Ovary (tissue), 9 donors: ENCODE data around the gene ME2. TPM values are rescaled to one million over a fixed set of nuclear protein-coding genes. Genes with fewer than 3 reads are reported as not detected.
"Not testable (repeated sequence)": the region's sequence is repeated elsewhere in the genome, so short reads cannot be mapped to it uniquely, and the experiment has no call there.

Experiments used
- DNase-seq, 5 donors: peaks; one replicate each; pipeline ENCODE4 v3.0.0-alpha.2; 2019 to 2020
- H3K27ac ChIP-seq, 2 donors: fragments of 200-600 bp; one replicate each; pipeline versions ENCODE4 v1.5.1 to v1.8.0; 2019 to 2022
- H3K27me3 ChIP-seq: fragments of 200-600 bp; one replicate; pipeline ENCODE4 v1.8.0; 2022
- H3K36me3 ChIP-seq: fragments of 200-600 bp; sonication (generic); one replicate; pipeline ENCODE4 v1.5.1; 2019
- H3K4me1 ChIP-seq: one replicate; pipeline ENCODE4 v1.8.1; 2013; ENCODE audit warnings: mild to moderate bottlenecking, moderate library complexity; ENCODE audit not compliant: insufficient read depth
- H3K4me3 ChIP-seq: fragments of 200-600 bp; sonication (generic); one replicate; pipeline ENCODE4 v1.5.1; 2017
- H3K9me3 ChIP-seq, 2 donors: fragments of 200-600 bp in 1 of 2; sonication (generic) in 1 of 2; one replicate each; pipeline versions ENCODE4 v1.5.1 to v1.8.1; 2013 to 2019; ENCODE audit warnings: mild to moderate bottlenecking in 1 of 2, moderate library complexity in 1 of 2
- EP300 ChIP-seq: sonication (generic); formaldehyde crosslinking; IDR thresholded peaks from one replicate; pipeline ENCODE4 v1.6.1; 2017; ENCODE audit warnings: antibody characterized with exemption
- POLR2A ChIP-seq: fragments of 450-650 bp; IDR thresholded peaks from one replicate; pipeline ENCODE4 v1.6.1; 2017; ENCODE audit warnings: antibody characterized with exemption, mild to moderate bottlenecking, moderate library complexity
- WGBS, 3 donors: extraction: QIAGEN DNeasy Blood & Tissue Kit in 1 of 3; methylation state at CpG; one replicate each; pipeline versions ENCODE4 v1.1.5 to v1.1.7; 2013 to 2017; 5-methylcytosine and 5-hydroxymethylcytosine counted together
- intact Hi-C, 4 donors: fragments of 100-400 bp; cut with DNase I; formaldehyde crosslinking; loops; one replicate each; pipeline versions ENCODE4 v1.11.0 to v1.15.1; 2022 to 2023
- polyA plus RNA-seq, 2 donors: library from polyadenylated mRNA; stranded (reverse); fragments of 200-250 nt in 1 of 2; fragments of 350-450 nt in 1 of 2; fragmentation: Illumina TruSeq in 1 of 2; extraction: RNeasy Lipid Tissue Mini Kit (QIAGEN cat#74804) in 1 of 2; gene quantifications; one replicate each; pipeline ENCODE4 v1.2.3, GENCODE V29; 2013 to 2014
- small RNA-seq: library from RNA; depleted of rRNA; stranded (forward); fragments of <200 nt; gene quantifications from one replicate; pipeline ENCODE3, GENCODE V24; 2016
- total RNA-seq, 7 donors: library from RNA; depleted of rRNA in 2 of 7; stranded (reverse); fragments of >200 nt in 2 of 7; fragmentation: NEBNext Ultra II Directional in 3 of 7; extraction: Animal tissue kit (Norgen Biotek cat#: 25700) in 3 of 7; gene quantifications; one replicate each; pipeline versions ENCODE4 v1.1.0 to v1.2.4, GENCODE V29; 2016 to 2023
- TF ChIP-seq, protein P1 (sequence below), 3 donors: fragments of 450-650 bp in 2 of 3; fragments of 200-600 bp in 1 of 3; IDR thresholded peaks; one replicate each; pipeline versions ENCODE4 v1.5.1 to v1.8.0; 2016 to 2022; ENCODE audit warnings: antibody characterized with exemption in 3 of 3, mild to moderate bottlenecking in 1 of 3
- donor health status: DM: no; HTN: no; CAD: no; lungs with moderate emphysema.
- donor health status: DM: no; HTN: no; CAD: no.
- donor health status: Bipolar disorder and iron deficiency.
- donor health status: DM: yes; HTN: yes; CAD: no.
- donor health status: DM: no; HTN: no; CAD: no.
- donor health status: DM: yes; HTN: yes; CAD: no.

The ME2 gene
- total and polyA plus RNA-seq, 9 donors: 15.6 to 66.2 (median 31.8) TPM

DNA sequence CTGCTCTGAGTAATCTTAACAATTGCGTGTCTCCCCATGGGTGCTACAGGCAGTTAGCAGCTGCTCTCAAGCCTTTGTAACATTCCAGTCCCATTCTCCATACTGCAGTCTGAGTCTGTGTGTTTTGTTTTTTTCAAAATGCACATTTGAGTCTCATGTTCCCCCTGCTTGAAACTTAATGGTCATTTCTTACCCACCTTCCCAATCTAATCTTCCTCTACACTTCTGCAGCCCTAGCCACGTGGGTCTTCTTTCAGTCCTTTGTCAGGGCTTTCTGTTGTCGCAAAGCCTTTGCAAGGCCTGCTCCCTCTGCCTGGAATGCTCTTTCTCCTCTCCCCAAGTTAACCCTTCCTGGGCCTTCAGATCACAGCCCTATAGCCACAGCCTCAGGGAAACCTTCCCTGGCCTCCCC lies 113.4 kb downstream of the ME2 start:
- H3K27ac ChIP-seq: no peak overlapping the region
- H3K36me3 ChIP-seq: no peaks in the 10 kb centered on the region
- no peak overlapping the region for H3K4me3 ChIP-seq
- H3K9me3 ChIP-seq: no peaks in the 10 kb centered on the region
- 41 to 54% (median 43%) methylated on average over 3 of the region's 3 CpGs for WGBS, 3 donors
- intact Hi-C loops: no loop called here
- H3K4me1 ChIP-seq: no peaks in the 10 kb centered on the region
- no peak for DNase-seq
- TF ChIP-seq POLR2A (no peak), EP300 (no peak)
- TF ChIP-seq, protein P1, sequence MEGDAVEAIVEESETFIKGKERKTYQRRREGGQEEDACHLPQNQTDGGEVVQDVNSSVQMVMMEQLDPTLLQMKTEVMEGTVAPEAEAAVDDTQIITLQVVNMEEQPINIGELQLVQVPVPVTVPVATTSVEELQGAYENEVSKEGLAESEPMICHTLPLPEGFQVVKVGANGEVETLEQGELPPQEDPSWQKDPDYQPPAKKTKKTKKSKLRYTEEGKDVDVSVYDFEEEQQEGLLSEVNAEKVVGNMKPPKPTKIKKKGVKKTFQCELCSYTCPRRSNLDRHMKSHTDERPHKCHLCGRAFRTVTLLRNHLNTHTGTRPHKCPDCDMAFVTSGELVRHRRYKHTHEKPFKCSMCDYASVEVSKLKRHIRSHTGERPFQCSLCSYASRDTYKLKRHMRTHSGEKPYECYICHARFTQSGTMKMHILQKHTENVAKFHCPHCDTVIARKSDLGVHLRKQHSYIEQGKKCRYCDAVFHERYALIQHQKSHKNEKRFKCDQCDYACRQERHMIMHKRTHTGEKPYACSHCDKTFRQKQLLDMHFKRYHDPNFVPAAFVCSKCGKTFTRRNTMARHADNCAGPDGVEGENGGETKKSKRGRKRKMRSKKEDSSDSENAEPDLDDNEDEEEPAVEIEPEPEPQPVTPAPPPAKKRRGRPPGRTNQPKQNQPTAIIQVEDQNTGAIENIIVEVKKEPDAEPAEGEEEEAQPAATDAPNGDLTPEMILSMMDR (IDR thresholded peaks at IDR 0.05): no peak
- no peaks in the 10 kb centered on the region for H3K27me3 ChIP-seq

DNA sequence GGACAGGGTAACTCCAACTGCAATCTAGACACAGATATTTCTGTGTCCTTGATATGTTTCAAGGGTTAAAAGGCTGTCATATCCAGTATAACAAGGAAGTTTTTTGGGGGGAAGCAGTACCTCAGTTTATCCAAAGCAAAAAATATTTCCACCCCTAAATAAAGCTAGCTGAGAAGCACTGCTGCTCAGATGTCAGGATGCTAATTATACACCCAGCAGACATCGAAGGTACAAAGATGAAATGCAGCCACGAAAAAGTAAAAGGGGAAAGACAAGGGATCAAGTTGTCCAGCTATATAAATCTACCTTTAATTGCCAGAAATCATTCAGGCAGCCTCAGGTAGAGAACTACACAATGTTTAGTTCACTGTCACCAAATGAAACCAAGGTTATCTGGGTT lies 115.1 kb downstream of the ME2 start:
- Histone ChIP-seq H3K27ac (no peak overlapping the region), H3K4me1 (no peaks in the 10 kb centered on the region), H3K9me3 (no peaks in the 10 kb centered on the region), H3K27me3 (no peaks in the 10 kb centered on the region), H3K36me3 (no peaks in the 10 kb centered on the region), H3K4me3 (no peak overlapping the region)
- intact Hi-C loops: no loop called here
- TF ChIP-seq POLR2A (no peak), EP300 (no peak)
- TF ChIP-seq, protein P1 (IDR thresholded peaks at IDR 0.05): no peak
- no peak for DNase-seq
- 82 to 92% (median 88%) methylated on average over 2 of the region's 2 CpGs for WGBS, 3 donors

DNA sequence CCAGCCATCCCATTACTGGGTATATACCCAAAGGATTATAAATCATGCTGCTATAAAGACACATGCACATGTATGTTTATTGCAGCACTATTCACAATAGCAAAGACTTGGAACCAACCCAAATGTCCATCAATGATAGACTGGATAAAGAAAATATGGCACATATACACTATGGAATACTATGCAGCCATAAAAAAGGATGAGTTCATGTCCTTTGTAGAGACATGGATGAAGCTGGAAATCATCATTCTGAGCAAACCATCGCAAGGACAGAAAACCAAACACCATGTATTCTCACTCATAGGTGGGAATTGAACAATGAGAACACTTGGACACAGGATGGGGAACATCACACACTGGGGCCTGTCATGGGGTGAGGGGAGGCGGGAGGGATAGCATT lies 124.3 kb downstream of the ME2 start:
- DNase-seq, H3K4me1 ChIP-seq, H3K27me3 ChIP-seq, H3K27ac ChIP-seq, H3K4me3 ChIP-seq, H3K9me3 ChIP-seq, intact Hi-C loops, H3K36me3 ChIP-seq: not testable (repeated sequence)
- 96% methylated on average over 2 of the region's 2 CpGs for WGBS, 3 donors

Small RNA genes lying within 50 kb of the gene (small RNA-seq; reads per million reads assigned to genes)
- gene RF00019: not detected

Other genes with a start within 250 kb of the ME2 start
- gene MRO, start 59.1 kb upstream of the ME2 start, total RNA-seq: 10 to 100 TPM in 1 of 7 donors, 1 to 10 TPM in 6; 1.1 to 10.6 (median 3.2) TPM
- gene MRO, start 59.1 kb upstream of the ME2 start, polyA plus RNA-seq: 100 to 1,000 TPM in 1 of 2 donors, under 1 TPM in 1; 0.73 to 238 TPM
- gene ELAC1, start 88.9 kb downstream of the ME2 start, total RNA-seq: 10 to 100 TPM in 2 of 7 donors, 1 to 10 TPM in 5; 2.5 to 14.3 (median 6.4) TPM
- gene ELAC1, start 88.9 kb downstream of the ME2 start, polyA plus RNA-seq: 1 to 10 TPM; 5.2 to 6.8 TPM
- gene SMAD4, start 151.1 kb downstream of the ME2 start, total RNA-seq: 100 to 1,000 TPM; 104 to 159 (median 140) TPM
- gene SMAD4, start 151.1 kb downstream of the ME2 start, polyA plus RNA-seq: 100 to 1,000 TPM in 1 of 2 donors, 10 to 100 TPM in 1; 38.5 to 117 TPM